NCI-H2196 treated with DMSO at 0.1 percent for 48 hours (cell line): Measurements from ENCODE around the gene NVL.
"Not testable (repeated sequence)": the region's sequence is repeated elsewhere in the genome, so short reads cannot be mapped to it uniquely, and the experiment has no call there.

Source experiments
- DNase-seq: peaks from one replicate; lab custom pipeline; 2025; ENCODE audit not compliant: unreplicated experiment; lab: John Stamatoyannopoulos, UW

Gene NVL

GRCh38 chr1:224329842-224330753, at the start of gene NVL:
NVL (minus strand) TSS chr1:224330172; CDS start chr1:224330127, 45 bp downstream.
- DNase-seq: peak; percentile 84

GRCh38 chr1:224378855-224379631, 49.1 kb upstream of the NVL start:
- DNase-seq: no peak

GRCh38 chr1:224377676-224378006, 47.7 kb upstream of the NVL start:
- no peak for DNase-seq

GRCh38 chr1:224375059-224375458, 45.1 kb upstream of the NVL start:
- no peak for DNase-seq

- no peak for DNase-seq
These were observed 43.1 kb upstream of the NVL start for GRCh38 chr1:224373008-224373590.

GRCh38 chr1:224368409-224368808, 38.4 kb upstream of the NVL start:
- DNase-seq: no peak

- no peak for DNase-seq
These were observed 29.2 kb upstream of the NVL start for GRCh38 chr1:224359207-224359606.

- no peak for DNase-seq
These were observed 28.3 kb upstream of the NVL start for GRCh38 chr1:224358237-224358636.

- no peak for DNase-seq
These were observed 27.7 kb upstream of the NVL start for GRCh38 chr1:224357626-224358124.

- DNase-seq: peak; percentile 88
These were observed 27.0 kb upstream of the NVL start, which contains the start of gene CNIH4 for GRCh38 chr1:224356685-224357625. CNIH4 (plus strand) TSS chr1:224356879; CDS start chr1:224356925, 46 bp downstream.

- no peak for DNase-seq
These were observed 24.3 kb upstream of the NVL start for GRCh38 chr1:224353975-224354925.

GRCh38 chr1:224352436-224353085, 22.6 kb upstream of the NVL start:
- DNase-seq: not testable (repeated sequence)

- not testable (repeated sequence) for DNase-seq
These were observed 19.7 kb upstream of the NVL start for GRCh38 chr1:224349716-224350115.

GRCh38 chr1:224348137-224348536, 18.2 kb upstream of the NVL start:
- no peak for DNase-seq

- no peak for DNase-seq
These were observed 13.7 kb upstream of the NVL start for GRCh38 chr1:224343679-224344078.

GRCh38 chr1:224340453-224341384, 10.7 kb upstream of the NVL start:
- not testable (repeated sequence) for DNase-seq

GRCh38 chr1:224339442-224340033, 9.6 kb upstream of the NVL start:
- DNase-seq: no peak
